H1 (cell line): ENCODE data around the gene RPLP2. TPM values are rescaled to one million over a fixed set of nuclear protein-coding genes. Genes with fewer than 3 reads are reported as not detected.
A peak's percentile ranks its signal among the peaks of the same experiment; 100 is the strongest.

Experiments
- CTCF ChIA-PET: fragments of 300-600 bp; sonication (Branson Sonifier 250); formaldehyde crosslinking; loops from one replicate; lab custom pipeline; 2021; ENCODE audit not compliant: partially characterized antibody; lab: Charles Lee
- POLR2A ChIA-PET: fragments of 300-600 bp; sonication (Branson Sonifier 250); formaldehyde crosslinking; loops from one replicate; lab custom pipeline; 2021; ENCODE audit warnings: inconsistent platforms; ENCODE audit not compliant: partially characterized antibody; lab: Charles Lee
- DNase-seq, 2 experiments: peaks; one replicate each; pipeline versions ENCODE4 v3.0.0 to v3.0.0-alpha.2; 2010 to 2022; ENCODE audit warnings: low spot score in 2 of 2, low read depth in 1 of 2, mixed read lengths in 1 of 2
- FAIRE-seq: peaks from 2 replicates; lab custom pipeline; 2011; peaks lifted over from hg19 to GRCh38; lab: Jason Lieb, UNC
- H2AFZ ChIP-seq: 2 replicates; pipeline ENCODE4 v1.8.1; 2012; ENCODE audit warnings: low read length, inconsistent platforms
- H2AK5ac ChIP-seq: 2 replicates; pipeline ENCODE4 v1.6.1; 2013; ENCODE audit warnings: low read depth, low read length
- H2BK120ac ChIP-seq: replicated peaks from 2 replicates; pipeline ENCODE3; 2013; ENCODE audit warnings: low read depth, low read length, inconsistent platforms
- H2BK12ac ChIP-seq: 2 replicates; pipeline ENCODE4 v1.6.1; 2013; ENCODE audit warnings: low read depth, low read length
- H2BK15ac ChIP-seq: 2 replicates; pipeline ENCODE4 v1.6.1; 2013; ENCODE audit warnings: low read length
- H2BK20ac ChIP-seq: 2 replicates; pipeline ENCODE4 v1.6.1; 2013; ENCODE audit warnings: low read length
- H2BK5ac ChIP-seq: 2 replicates; pipeline ENCODE4 v1.6.1; 2013; ENCODE audit warnings: low read depth, low read length
- H3K14ac ChIP-seq: 2 replicates; pipeline ENCODE4 v1.6.1; 2013; ENCODE audit warnings: inconsistent platforms; ENCODE audit not compliant: insufficient read length
- H3K18ac ChIP-seq: 2 replicates; pipeline ENCODE4 v1.6.1; 2013; ENCODE audit warnings: low read length; ENCODE audit errors: extremely low read depth
- H3K23ac ChIP-seq: 2 replicates; pipeline ENCODE4 v1.6.1; 2013; ENCODE audit warnings: inconsistent platforms; ENCODE audit not compliant: insufficient read length
- H3K23me2 ChIP-seq: 2 replicates; pipeline ENCODE4 v1.6.1; 2013; ENCODE audit warnings: low read depth, low read length
- H3K27ac ChIP-seq: 2 replicates; pipeline ENCODE4 v1.6.1; 2011; ENCODE audit warnings: low read depth, low read length, inconsistent platforms
- H3K27me3 ChIP-seq, 4 experiments: replicated peaks in 1 of 4; 1 replicate in 1 of 4; 2 replicates in 3 of 4; pipeline versions ENCODE4 v1.6.1 to v1.8.1; 2011 to 2013; ENCODE audit warnings: low read length in 3 of 4, mild to moderate bottlenecking in 3 of 4, inconsistent platforms in 2 of 4, mixed read lengths in 2 of 4, moderate library complexity in 1 of 4; ENCODE audit not compliant: control insufficient read depth in 3 of 4, insufficient read depth in 3 of 4; ENCODE audit errors: extremely low read depth in 1 of 4
- H3K36me3 ChIP-seq, 4 experiments: 2 replicates each; pipeline versions ENCODE4 v1.6.1 to v1.8.1; 2011 to 2013; ENCODE audit warnings: mild to moderate bottlenecking in 4 of 4, low read length in 3 of 4, moderate library complexity in 2 of 4, control low read depth in 1 of 4, inconsistent platforms in 1 of 4; ENCODE audit not compliant: insufficient read depth in 4 of 4, control insufficient read depth in 2 of 4
- H3K4ac ChIP-seq: replicated peaks from 2 replicates; pipeline ENCODE3; 2013; ENCODE audit warnings: low read length, low read depth, mixed read lengths, inconsistent platforms; ENCODE audit not compliant: insufficient read length
- H3K4me1 ChIP-seq, 4 experiments: replicated peaks in 1 of 4; 1 replicate in 1 of 4; 2 replicates in 3 of 4; pipeline versions ENCODE4 v1.6.1 to v1.8.1; 2011 to 2013; ENCODE audit warnings: low read length in 3 of 4, inconsistent platforms in 2 of 4, mixed read lengths in 1 of 4; ENCODE audit not compliant: insufficient read depth in 4 of 4, control insufficient read depth in 3 of 4
- H3K4me2 ChIP-seq, 2 experiments: 2 replicates each; pipeline versions ENCODE4 v1.6.1 to v1.8.1; 2011 to 2013; ENCODE audit warnings: low read depth in 2 of 2, low read length in 2 of 2, control low read depth in 1 of 2, inconsistent platforms in 1 of 2, mild to moderate bottlenecking in 1 of 2; ENCODE audit not compliant: insufficient read depth in 1 of 2
- H3K4me3 ChIP-seq, 4 experiments: fragments of 200-600, 300-600 bp in 1 of 4; sonication (generic), shearing (Covaris generic), sonication (Bioruptor Twin) in 1 of 4; 2 replicates each; pipeline versions ENCODE4 v1.5.1 to v1.8.1; 2011 to 2016; ENCODE audit warnings: low read length in 4 of 4, low read depth in 3 of 4, control low read depth in 2 of 4, inconsistent platforms in 2 of 4, mild to moderate bottlenecking in 2 of 4, mixed read lengths in 1 of 4, moderate library complexity in 1 of 4; ENCODE audit not compliant: insufficient read depth in 2 of 4; ENCODE audit errors: extremely low read depth in 1 of 4
- H3K56ac ChIP-seq: replicated peaks from 2 replicates; pipeline ENCODE3; 2013; ENCODE audit warnings: low read depth, mild to moderate bottlenecking, mixed read lengths, low read length, inconsistent platforms; ENCODE audit not compliant: insufficient read length
- H3K79me1 ChIP-seq: 2 replicates; pipeline ENCODE4 v1.6.1; 2013; ENCODE audit warnings: low read depth, low read length, control low read depth
- H3K79me2 ChIP-seq, 2 experiments: 2 replicates each; pipeline versions ENCODE4 v1.6.1 to v1.8.1; 2012 to 2013; ENCODE audit warnings: low read length in 2 of 2, mild to moderate bottlenecking in 2 of 2, inconsistent platforms in 1 of 2; ENCODE audit not compliant: insufficient read depth in 2 of 2, control insufficient read depth in 1 of 2
- H3K9ac ChIP-seq, 4 experiments: replicated peaks in 1 of 4; 1 replicate in 1 of 4; 2 replicates in 3 of 4; pipeline versions ENCODE4 v1.6.1 to v1.8.1; 2011 to 2013; ENCODE audit warnings: low read depth in 3 of 4, low read length in 3 of 4, control low read depth in 2 of 4, mild to moderate bottlenecking in 2 of 4, moderate library complexity in 2 of 4, inconsistent platforms in 1 of 4; ENCODE audit errors: extremely low read depth in 1 of 4
- H3K9me3 ChIP-seq, 2 experiments: 2 replicates each; pipeline versions ENCODE4 v1.6.1 to v1.8.1; 2012 to 2013; ENCODE audit warnings: mild to moderate bottlenecking in 2 of 2, moderate library complexity in 2 of 2, control low read depth in 1 of 2, inconsistent platforms in 1 of 2, low read depth in 1 of 2, low read length in 1 of 2, mixed read lengths in 1 of 2; ENCODE audit not compliant: insufficient read depth in 2 of 2
- H4K20me1 ChIP-seq, 2 experiments: replicated peaks in 1 of 2; 2 replicates each; pipeline versions ENCODE3 to v1.8.1; 2011 to 2013; ENCODE audit warnings: inconsistent platforms in 2 of 2, low read length in 2 of 2, mild to moderate bottlenecking in 1 of 2; ENCODE audit not compliant: insufficient read depth in 2 of 2, control insufficient read depth in 1 of 2
- H4K5ac ChIP-seq: 2 replicates; pipeline ENCODE4 v1.6.1; 2013; ENCODE audit warnings: low read length, low read depth, mixed read lengths, inconsistent platforms; ENCODE audit not compliant: insufficient read length
- H4K8ac ChIP-seq: 2 replicates; pipeline ENCODE4 v1.8.0; 2013; ENCODE audit warnings: mild to moderate bottlenecking, moderate library complexity, low read length, inconsistent platforms; ENCODE audit not compliant: insufficient read depth; ENCODE audit errors: extremely low read depth
- H4K91ac ChIP-seq: replicated peaks from 2 replicates; pipeline ENCODE3; 2013; ENCODE audit warnings: low read length, mixed read lengths, inconsistent platforms; ENCODE audit not compliant: insufficient read length
- BCL11A ChIP-seq, 2 experiments: IDR thresholded peaks; one replicate each; pipeline ENCODE4 v1.6.1; 2011; ENCODE audit warnings: low read depth in 2 of 2, low read length in 2 of 2, mild to moderate bottlenecking in 2 of 2
- BRCA1 ChIP-seq: IDR thresholded peaks from 2 replicates; pipeline ENCODE4 v1.6.1; 2012; ENCODE audit warnings: low read depth, low read length, improper control_type of control experiment
- CHD2 ChIP-seq: IDR thresholded peaks from 2 replicates; pipeline ENCODE4 v1.6.1; 2012; ENCODE audit warnings: low read length, improper control_type of control experiment
- GABPA ChIP-seq: IDR thresholded peaks from 2 replicates; pipeline ENCODE4 v1.6.1; 2011; ENCODE audit warnings: mild to moderate bottlenecking, low read length, moderate library complexity, borderline replicate concordance; ENCODE audit not compliant: insufficient read depth
- KDM1A ChIP-seq: fragments of 200-600, 300-600 bp; sonication (generic); IDR thresholded peaks from 2 replicates; pipeline ENCODE4 v1.7.1; 2016; ENCODE audit warnings: mild to moderate bottlenecking, low read length, borderline replicate concordance
- MAFK ChIP-seq: IDR thresholded peaks from 2 replicates; pipeline ENCODE4 v1.6.1; 2012; ENCODE audit warnings: low read depth, mild to moderate bottlenecking, improper control_type of control experiment, low read length
- PHF8 ChIP-seq: fragments of 200-600 bp; sonication (generic); conservative IDR thresholded peaks from 2 replicates; pipeline ENCODE4 v1.7.1; 2012; ENCODE audit warnings: low read depth, mild to moderate bottlenecking, inconsistent platforms, low read length, moderate library complexity
- SIRT6 ChIP-seq: IDR thresholded peaks from one replicate; pipeline ENCODE4 v1.7.1; 2012; ENCODE audit warnings: low read length, inconsistent platforms
- WGBS, 2 experiments: shearing (Covaris generic) in 1 of 2; methylation state at CpG; one replicate each; pipeline versions ENCODE4 v1.1.6 to v1.1.7; 2013 to 2015; ENCODE audit warnings: low lambda C conversion rate in 2 of 2, mixed read lengths in 2 of 2, inconsistent platforms in 1 of 2, low coverage in 1 of 2, missing lambda C conversion rate in 1 of 2; ENCODE audit not compliant: insufficient replicate concordance in 2 of 2, insufficient coverage in 1 of 2, insufficient read length in 1 of 2; ENCODE audit errors: extremely low coverage in 1 of 2, missing lambda C conversion rate in 1 of 2; 5-methylcytosine and 5-hydroxymethylcytosine counted together
- long read RNA-seq, 2 experiments: library from RNA in 1 of 2; library from capped mRNA in 1 of 2; stranded (forward); transcript quantifications; one replicate each; pipeline ENCODE4 v2.0.0, GENCODE V29; 2021; ENCODE audit warnings: inconsistent platforms in 1 of 2
- polyA minus RNA-seq, 3 experiments: library from RNA; depleted of rRNA, polyadenylated mRNA; stranded (reverse); fragments of >200 nt; gene quantifications; 1 replicate in 2 of 3; 2 replicates in 1 of 3; pipeline ENCODE4 v1.2.3, GENCODE V29; 2011
- polyA plus RNA-seq, 7 experiments: library from polyadenylated mRNA; depleted of rRNA in 3 of 7; stranded (reverse) in 5 of 7; unstranded in 2 of 7; fragments of >200 nt in 5 of 7; fragments of 200-250 nt in 2 of 7; gene quantifications; 1 replicate in 5 of 7; 2 replicates in 1 of 7; 4 replicates in 1 of 7; pipeline versions ENCODE4 v1.2.1 to v1.2.3, GENCODE V29; 2011 to 2013; ENCODE audit warnings: missing spikeins in 2 of 7, mixed read lengths in 2 of 7
- total RNA-seq: library from RNA; stranded (reverse); fragmentation: NEBNext Ultra II Directional; extraction: Animal tissue kit (Norgen Biotek cat#: 25700); gene quantifications from 2 replicates; pipeline ENCODE4 v1.2.1, GENCODE V29; 2021

Gene RPLP2
- total RNA-seq = 2,084 and 2,106 TPM in 2 replicates
- 1,789 and 2,639 TPM in 2 replicates for polyA plus RNA-seq (2011; rRNA removed)
- polyA plus RNA-seq (2011; cell fraction: cytosol; rRNA removed) = 1,146 TPM
- polyA plus RNA-seq (2011; cell fraction: nucleus; rRNA removed) = 1,249 TPM
- polyA plus RNA-seq (2012, experiment 1 of 2) = 1,130 to 2,648 TPM (median 2,424 TPM) in 4 replicates
- polyA plus RNA-seq (2012, experiment 2 of 2) = 2,408 TPM
- polyA plus RNA-seq (2013, experiment 1 of 2) = 5,318 TPM
- 5,353 TPM for polyA plus RNA-seq (2013, experiment 2 of 2)
- polyA minus RNA-seq (2011; rRNA and poly(A)+ RNA removed) = 261 and 360 TPM in 2 replicates
- 688 TPM for polyA minus RNA-seq (2011; cell fraction: cytosol; rRNA and poly(A)+ RNA removed)
- 328 TPM for polyA minus RNA-seq (2011; cell fraction: nucleus; rRNA and poly(A)+ RNA removed)
- long read RNA-seq, experiment 1, transcript RPLP2-207 (4 exons, 637 nt) = minor isoform, 110 of 2,150 reads
- long read RNA-seq, experiment 1, transcript RPLP2-201 (5 exons, 781 nt) = major isoform, 1,802 of 2,150 reads
- long read RNA-seq, experiment 1, transcript RPLP2-205 (2 exons, 646 nt) = minor isoform, 10 of 2,150 reads
- long read RNA-seq, experiment 1, partial matches to known transcripts = 27 of 2,150 reads
- long read RNA-seq, experiment 1, other reads (novel, unspliced or antisense) = 197 of 2,150 reads
- long read RNA-seq, experiment 2, partial matches to known transcripts = 1 of 8 reads
- long read RNA-seq, experiment 2, other reads (novel, unspliced or antisense) = 1 of 8 reads

DNA sequence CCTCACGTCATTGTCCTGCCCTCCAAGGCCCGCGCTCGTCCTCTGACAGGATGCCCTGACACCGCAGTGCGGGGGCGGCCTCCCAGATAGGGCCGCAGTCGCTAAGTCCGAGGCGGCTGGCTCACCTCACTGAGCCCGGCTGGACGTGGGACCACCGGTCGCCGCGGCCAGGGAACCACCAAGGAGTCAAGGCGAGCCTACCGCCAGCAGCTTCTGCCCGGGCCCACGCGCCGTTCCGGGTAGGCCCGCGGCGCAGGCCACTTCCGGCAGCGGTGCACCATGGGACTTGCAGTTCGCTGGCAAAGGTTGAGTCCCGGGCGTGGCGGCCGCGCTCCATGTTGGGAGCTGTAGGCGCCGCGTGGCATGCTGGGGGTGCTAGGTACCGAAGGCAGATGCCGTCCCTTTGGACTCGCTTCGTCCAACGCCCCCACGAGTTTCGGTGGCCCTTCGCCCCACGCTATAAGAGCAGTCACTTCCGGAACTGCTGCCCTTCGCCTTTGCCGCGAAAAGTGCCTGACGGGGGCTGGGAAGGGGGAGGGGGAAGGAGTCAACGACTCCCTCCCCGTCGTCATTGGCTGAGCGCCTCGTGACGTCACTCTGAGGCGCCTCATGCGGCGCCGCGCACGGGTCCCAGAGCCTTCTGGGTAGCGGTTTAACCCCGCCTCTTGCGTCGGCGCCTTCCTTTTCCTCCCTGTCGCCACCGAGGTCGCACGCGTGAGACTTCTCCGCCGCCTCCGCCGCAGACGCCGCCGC lies at the start of gene RPLP2:
Gene RPLP2, plus strand, starts transcription at position 681 of the 753 bp plus-strand sequence. CDS start 268 bp downstream, outside the sequence.
- peaks cover 11% of the 10 kb centered on the region; the same call in 1 of the 2 replicates for H3K23me2 ChIP-seq
- FAIRE-seq (no peak), DNase-seq (peak; percentile 80 to 100)
- peak within 1 kb of the TSS; percentile 100 for H2BK12ac ChIP-seq
- H3K9ac ChIP-seq = peak within 1 kb of the TSS; percentile 82 to 99 (median 97)
- peak within 1 kb of the TSS; percentile 99 for H3K56ac ChIP-seq
- WGBS, 2 experiments = 2% methylated on average over 54 of the region's 81 CpGs; no CpG with 5 or more reads in 1 of the 2 experiments
- peak within 1 kb of the TSS; percentile 100 for H2BK5ac ChIP-seq
- peaks cover 16 to 29% (median 26%) of the 10 kb centered on the region in 4 experiments for H3K36me3 ChIP-seq
- H4K20me1 ChIP-seq = peaks cover 10 to 20% of the 10 kb centered on the region in 2 experiments
- H4K5ac ChIP-seq = peak within 1 kb of the TSS; percentile 100
- H3K4me1 ChIP-seq = peaks cover 0 to 10% (median 3%) of the 10 kb centered on the region in 4 experiments; a peak in 4 of 7 replicates
- H3K4ac ChIP-seq = peak within 1 kb of the TSS; percentile 86
- H3K14ac ChIP-seq = no peak within 1 kb of the TSS
- peak within 1 kb of the TSS; percentile 98 for H2BK120ac ChIP-seq
- peak within 1 kb of the TSS; percentile 100 for H3K18ac ChIP-seq
- no peaks in the 10 kb centered on the region for H3K9me3 ChIP-seq
- POLR2A ChIA-PET = interaction anchor here (0.5 to 53.0 kb wide), 18 partner anchors 11 to 515 kb away, joined by 3 to 1917 read pairs (median 4); partner anchors contain the start of genes CD151, CEND1, CRACR2B and GATD1
- H3K27ac ChIP-seq = peak within 1 kb of the TSS; percentile 99
- H3K4me2 ChIP-seq = peak within 1 kb of the TSS; percentile 91 to 92
- CTCF ChIA-PET = interaction anchor here (1.6 kb wide), 1 partner anchor 20 kb away, joined by 3 read pairs; no protein-coding TSS in a partner anchor
- H3K27me3 ChIP-seq = no peaks in the 10 kb centered on the region
- H3K23ac ChIP-seq = no peak within 1 kb of the TSS
- peak within 1 kb of the TSS; percentile 99 for H2BK15ac ChIP-seq
- peak within 1 kb of the TSS; percentile 99 for H4K91ac ChIP-seq
- H3K4me3 ChIP-seq = peak within 1 kb of the TSS; percentile 66 to 100 (median 90)
- no peaks in the 10 kb centered on the region for H3K79me1 ChIP-seq
- H2AK5ac ChIP-seq = peak within 1 kb of the TSS; percentile 53; the same call in 1 of the 2 replicates
- peak within 1 kb of the TSS; percentile 96; the same call in 1 of the 2 replicates for H2AFZ ChIP-seq
- H4K8ac ChIP-seq = peak within 1 kb of the TSS; percentile 100
- H2BK20ac ChIP-seq = peak within 1 kb of the TSS; percentile 92; the same call in 1 of the 2 replicates
- peaks cover 7 to 32% of the 10 kb centered on the region in 2 experiments; a peak in 3 of 4 replicates for H3K79me2 ChIP-seq
- peak; percentile 60 for TF ChIP-seq BRCA1
- no peak for TF ChIP-seq MAFK
- no peak for TF ChIP-seq SIRT6
- no peak for TF ChIP-seq KDM1A
- TF ChIP-seq BCL11A (IDR thresholded peaks at IDR 0.05; ENCODE audit: low read depth in 2 of 2, low read length in 2 of 2) = no peak
- peak; percentile 91; the same call in 1 of the 2 replicates for TF ChIP-seq GABPA
- TF ChIP-seq CHD2 = peak; percentile 76
- peak; percentile 82 for TF ChIP-seq PHF8
